Epidermal melanocyte (primary cell): Measurements from ENCODE around the gene UST.

Experiments used
- DNase-seq: peaks from one replicate; pipeline ENCODE4 v3.0.0; 2011; ENCODE audit warnings: low spot score; ENCODE audit not compliant: insufficient read length

UST gene

DNA sequence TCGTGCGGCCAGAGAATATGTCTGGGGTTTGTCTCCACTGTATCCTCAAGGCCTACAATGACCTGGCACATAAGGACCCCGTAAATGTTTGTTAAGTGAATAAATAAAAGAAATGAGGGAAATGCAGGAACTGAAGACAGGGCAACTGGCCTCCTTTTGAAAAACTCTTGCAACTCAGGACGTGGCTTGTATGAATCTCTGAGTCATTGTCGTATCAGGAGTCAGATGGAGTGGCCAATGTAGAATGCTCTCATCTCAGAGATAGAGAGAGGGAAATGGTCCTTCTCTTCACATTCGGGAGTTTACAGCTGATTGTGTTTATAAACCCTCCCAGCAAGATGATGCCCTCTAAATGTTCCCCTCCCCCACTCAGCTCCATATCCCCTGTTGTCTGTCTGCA, 57.1 kb downstream of the UST start:
- no peak for DNase-seq

- no peak for DNase-seq
These were observed 58.9 kb downstream of the UST start for GRCh38 chr6:148805777-148806176.

DNA sequence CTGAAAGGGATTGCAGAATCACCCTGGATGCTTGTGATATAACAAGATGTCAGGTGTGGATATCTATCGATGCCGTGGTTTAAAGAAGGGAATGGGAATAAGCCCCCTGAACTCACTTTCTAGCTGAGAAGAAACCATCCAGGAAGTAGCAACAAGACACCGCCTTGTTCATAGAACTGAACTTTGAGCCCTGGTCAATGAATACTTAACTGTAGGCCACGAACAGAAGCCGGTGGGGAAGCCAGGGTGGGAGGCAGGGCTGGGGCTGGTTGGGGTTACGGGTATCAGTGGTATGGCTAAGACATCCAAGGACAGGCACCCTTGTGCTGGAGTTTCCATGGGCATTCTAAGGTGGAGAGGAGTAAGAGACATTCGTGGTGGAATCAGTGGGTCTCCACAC, 61.0 kb downstream of the UST start:
- DNase-seq: no peak

DNA sequence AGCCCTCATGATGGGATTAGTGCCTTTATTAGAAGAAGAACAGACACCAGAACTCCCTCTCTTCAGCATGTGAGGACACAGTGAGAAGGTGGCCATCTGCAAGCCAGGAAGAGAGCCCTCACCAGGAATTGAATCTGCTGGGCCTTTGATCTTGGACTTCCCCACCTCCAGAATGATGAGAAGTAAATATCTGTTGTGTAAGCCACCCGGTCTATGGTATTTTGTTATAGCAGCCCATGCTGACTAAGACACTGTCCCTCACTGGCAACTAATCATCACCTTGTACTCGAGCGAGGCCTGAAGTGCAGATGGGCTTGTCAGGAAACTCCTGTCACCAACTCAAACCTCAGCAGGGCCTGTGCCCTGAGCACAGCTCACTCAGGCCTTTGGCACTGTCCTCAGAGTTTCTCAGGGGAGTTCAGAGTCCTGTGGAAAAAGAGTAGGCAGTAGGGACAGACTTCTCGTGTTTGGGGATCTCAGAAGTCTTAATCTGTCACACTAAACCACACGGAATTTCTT, 62.0 kb downstream of the UST start:
- DNase-seq: no peak

GRCh38 chr6:148811459-148811858, 64.6 kb downstream of the UST start:
- DNase-seq: no peak

DNA sequence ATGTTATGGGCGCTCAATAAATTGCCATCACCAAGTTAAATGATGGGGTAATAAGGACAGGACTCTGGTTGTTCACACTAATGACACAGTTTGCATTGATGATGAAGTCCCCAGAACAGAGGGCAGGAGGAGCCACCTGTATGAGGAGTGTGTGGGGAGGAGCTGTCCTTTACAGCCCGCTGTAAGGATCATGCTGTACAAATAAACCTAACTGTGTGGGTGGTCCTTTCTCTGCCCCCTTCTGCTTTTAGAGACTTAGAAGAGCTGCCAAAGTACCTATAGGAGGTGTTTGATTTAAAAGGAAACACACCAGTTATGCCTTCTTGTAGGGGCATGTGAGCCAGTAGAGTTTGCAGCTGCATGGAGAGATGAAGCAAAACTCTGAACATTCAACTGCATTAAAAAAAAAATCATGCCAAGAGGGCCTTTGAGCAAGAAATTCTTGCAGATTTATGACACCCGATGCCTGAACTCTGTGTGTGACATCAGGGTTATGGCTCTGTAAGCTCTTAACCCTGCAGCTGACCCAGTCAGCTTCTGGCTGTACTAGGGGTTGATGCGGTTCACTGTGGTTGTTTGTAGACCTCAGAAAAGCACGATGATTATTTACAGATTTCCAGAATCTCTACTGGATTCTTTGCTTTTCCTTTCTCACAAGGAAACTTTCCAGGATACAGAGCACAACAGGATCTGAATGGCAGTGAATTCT, 67.4 kb downstream of the UST start:
- DNase-seq: no peak

DNA sequence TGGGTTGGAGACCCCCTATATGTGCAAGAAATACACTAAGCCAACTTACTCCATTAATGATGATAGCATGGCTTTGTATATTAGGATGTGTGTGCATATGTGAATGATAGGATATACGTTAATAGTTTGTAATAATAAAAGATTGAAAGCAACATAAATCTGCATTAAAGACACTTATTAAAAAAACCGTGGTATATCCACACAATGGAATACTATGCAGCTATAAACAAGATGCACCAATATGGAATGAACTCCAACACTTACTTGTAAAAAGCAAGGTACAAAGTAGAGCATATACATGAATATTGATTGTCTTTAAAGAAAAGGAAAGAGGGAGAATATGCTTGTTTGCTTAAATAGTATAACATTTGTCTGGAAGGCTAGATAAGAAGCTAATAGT, 68.0 kb downstream of the UST start:
- no peak for DNase-seq

GRCh38 chr6:148816117-148816516, 69.3 kb downstream of the UST start:
- DNase-seq: no peak

- no peak for DNase-seq
These were observed 70.9 kb downstream of the UST start for GRCh38 chr6:148817689-148818088.

DNA sequence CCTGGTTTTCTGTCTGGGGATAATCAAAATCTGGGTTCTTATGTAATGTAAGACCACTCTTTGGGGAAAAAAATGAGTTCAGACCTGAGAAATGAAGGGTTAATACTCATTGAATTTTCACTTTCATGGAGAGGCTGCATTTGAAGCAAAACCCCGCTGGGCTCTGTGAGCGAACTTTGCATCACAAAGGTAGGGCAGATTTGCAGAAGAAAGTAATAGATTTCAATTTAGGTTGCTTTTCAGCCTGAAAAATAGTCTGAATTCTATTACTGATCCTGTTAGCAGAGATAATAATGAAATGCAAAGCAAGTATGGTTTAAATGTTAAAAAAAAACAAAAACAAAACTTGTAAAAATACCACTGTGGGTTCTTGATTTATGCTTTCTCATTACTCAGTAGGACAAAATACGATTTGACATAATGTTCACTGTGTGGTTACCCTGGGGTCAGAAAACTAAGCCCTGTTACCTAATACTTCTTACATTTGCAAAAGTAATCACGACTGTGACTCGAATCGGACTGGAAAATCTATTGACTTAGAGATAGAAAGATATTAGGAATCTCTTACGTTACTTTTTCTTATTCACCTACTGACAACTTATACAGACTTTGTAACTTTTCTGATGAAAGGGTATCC, 72.2 kb downstream of the UST start:
- DNase-seq: no peak

DNA sequence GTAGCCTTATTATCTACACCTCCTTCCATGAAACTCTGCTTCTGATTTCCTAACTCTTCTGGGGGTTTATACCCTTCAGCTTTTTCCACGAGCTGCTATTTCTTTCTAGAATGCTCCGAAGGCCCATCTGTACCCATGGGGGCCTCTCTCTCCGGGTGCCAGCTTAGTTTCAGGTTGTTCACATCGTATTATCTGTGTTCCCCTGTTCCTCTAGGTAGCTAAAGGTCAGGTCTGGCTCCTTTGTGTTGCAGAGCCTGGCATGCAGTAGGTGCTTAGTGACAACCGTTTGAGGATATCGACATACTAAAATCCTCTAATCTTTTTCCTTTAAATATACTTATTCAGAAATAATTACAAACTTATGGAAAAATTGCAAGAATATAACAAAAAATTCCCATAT, 73.0 kb downstream of the UST start:
- no peak for DNase-seq

DNA sequence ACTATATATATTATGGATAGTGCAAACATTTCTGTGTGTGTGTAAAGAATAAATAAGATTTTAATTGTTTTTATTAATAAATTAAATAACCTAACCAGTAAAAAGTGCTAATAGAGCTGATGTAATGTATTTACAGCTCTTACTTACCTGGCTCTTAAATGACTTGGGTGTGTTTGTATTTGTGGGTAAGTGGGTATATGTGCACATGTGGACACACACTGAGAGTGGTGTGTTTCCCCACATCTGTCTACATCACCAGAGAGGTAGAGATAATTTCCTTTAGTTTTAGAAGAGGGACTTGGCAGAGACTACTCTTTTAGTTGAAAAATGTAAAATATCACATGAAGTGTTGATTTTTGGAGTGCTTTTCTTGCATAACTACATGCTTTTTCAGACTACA, 76.0 kb downstream of the UST start:
- DNase-seq: no peak

- no peak for DNase-seq
These were observed 77.5 kb downstream of the UST start for GRCh38 chr6:148824291-148824690.

DNA sequence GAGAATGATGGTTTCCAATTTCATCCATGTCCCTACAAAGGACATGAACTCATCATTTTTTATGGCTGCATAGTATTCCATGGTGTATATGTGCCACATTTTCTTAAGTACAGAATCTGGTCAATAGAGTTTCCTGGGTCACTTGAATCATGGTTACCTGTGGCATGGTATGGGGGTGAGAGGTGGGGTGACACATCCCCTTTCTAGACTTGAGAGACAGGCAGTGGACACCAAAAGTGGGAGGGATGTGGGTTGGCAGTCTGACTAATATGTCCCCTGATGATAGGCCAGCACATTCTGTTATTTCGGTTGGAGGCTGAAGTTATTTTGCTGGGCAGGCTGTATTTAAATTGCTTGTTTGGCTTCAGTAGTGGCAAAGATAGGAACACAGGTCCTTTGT, 78.1 kb downstream of the UST start:
- DNase-seq: no peak

- DNase-seq: no peak
These were observed 78.7 kb downstream of the UST start for GRCh38 chr6:148825492-148825891.

GRCh38 chr6:148827416-148828045, 80.7 kb downstream of the UST start:
- DNase-seq: no peak

DNA sequence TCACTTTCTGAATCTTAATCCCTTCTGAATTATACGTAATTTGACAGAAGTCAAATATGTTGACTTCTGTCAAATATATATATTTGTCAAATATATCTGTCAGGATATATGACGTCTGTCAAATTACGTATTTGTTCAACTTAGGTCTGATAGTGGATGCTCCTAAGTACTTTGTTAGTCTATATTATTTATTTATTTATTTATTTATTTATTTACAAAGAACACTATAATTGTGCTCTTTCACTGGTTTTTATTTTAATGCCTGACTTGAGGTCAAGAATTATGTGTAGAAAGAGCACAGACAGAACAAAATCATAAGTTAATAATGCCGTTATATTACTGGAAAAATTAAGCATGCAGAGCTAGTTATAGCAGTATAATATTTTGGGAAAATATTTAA, 81.2 kb downstream of the UST start:
- no peak for DNase-seq

GRCh38 chr6:148829415-148830101, 82.7 kb downstream of the UST start:
- DNase-seq: no peak

- DNase-seq: no peak
These were observed 83.8 kb downstream of the UST start for GRCh38 chr6:148830614-148831013.

DNA sequence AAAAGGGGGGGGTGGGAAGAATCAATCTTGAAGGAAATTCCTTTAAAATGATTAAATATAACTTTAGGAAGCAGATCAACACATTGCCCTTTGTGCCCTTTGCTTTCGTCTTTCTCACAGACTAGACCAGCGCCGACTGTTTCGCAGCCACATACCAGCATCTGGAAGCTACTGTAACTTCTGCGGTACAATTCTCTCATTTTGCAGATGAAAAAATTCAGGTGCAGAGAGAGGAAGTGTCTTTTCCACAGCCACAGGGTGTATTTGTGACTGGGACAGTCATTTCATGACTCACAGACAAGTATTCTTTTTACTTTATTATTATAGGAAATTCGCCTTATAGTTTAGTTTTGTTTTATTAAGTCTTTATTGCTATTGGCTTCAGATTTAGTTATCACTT, 84.2 kb downstream of the UST start:
- DNase-seq: no peak

DNA sequence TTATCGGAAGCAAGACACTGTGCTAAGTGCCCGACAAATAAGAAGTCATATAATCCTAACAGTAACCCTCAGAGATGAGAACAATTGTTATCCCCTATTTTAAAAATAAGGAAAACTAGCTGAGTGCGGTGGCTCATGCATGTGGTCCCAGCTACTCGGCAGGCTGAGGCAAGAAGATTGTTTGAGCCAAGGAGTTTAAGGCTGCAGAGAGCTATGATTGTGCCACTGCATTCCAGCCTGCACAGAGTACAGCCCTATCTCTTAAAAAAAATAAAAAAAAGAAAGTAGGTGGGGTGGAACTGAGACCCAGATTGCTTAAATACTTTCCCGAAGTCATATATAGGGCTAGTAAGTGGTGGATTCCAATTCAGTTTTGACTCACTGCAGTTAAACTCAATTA, 84.7 kb downstream of the UST start:
- no peak for DNase-seq

DNA sequence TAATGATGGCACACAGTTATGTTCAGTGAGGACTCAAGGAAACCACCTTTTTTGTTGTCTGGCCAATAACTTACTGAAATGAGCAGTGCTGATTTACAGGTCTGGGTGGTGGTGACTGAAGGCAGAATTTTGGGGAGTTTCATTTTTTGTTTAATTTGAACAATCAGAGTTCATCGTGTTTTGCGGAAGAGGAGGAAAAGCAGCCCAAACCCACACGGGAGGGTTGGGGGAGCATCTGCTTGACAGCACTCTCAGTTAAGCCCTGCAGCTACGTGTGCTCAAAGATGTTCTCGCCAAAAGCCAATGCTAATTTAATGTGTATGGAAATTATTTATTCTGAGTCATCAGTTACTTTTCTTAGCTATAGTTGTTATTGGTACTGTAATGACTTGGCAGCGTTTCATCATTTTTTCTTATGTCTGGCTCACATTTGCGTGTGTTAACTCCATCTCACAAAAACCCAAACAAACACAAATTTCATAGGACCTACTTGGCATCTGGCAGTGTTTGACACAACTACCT, 89.2 kb downstream of the UST start:
- no peak for DNase-seq
